HEK293T (cell line): ENCODE measurements around the gene MARS1.
A peak's percentile ranks its signal among the peaks of the same experiment; 100 is the strongest.
"Not testable (repeated sequence)": the region's sequence is repeated elsewhere in the genome, so short reads cannot be mapped to it uniquely, and the experiment has no call there.

Experiments used
- CTCF ChIA-PET: fragments of 350-600 bp; formaldehyde crosslinking; extraction: SDS; loops from one replicate; lab custom pipeline; 2021; ENCODE audit warnings: antibody characterized with exemption, inconsistent platforms; lab: Yijun Ruan, JAX
- POLR2A ChIA-PET: fragments of 350-600 bp; formaldehyde crosslinking; extraction: SDS; loops from one replicate; lab custom pipeline; 2020; ENCODE audit warnings: antibody characterized with exemption, inconsistent platforms; lab: Yijun Ruan, JAX
- DNase-seq: peaks from one replicate; pipeline ENCODE4 v3.0.0; 2012; ENCODE audit warnings: mixed read lengths; ENCODE audit errors: extremely low spot score
- ARNT ChIP-seq: fragments of 450-650 bp; IDR thresholded peaks from 2 replicates; pipeline ENCODE4 v1.6.1; 2017; ENCODE audit warnings: mild to moderate bottlenecking
- BHLHE40 ChIP-seq: fragments of 450-650 bp; IDR thresholded peaks from 2 replicates; pipeline ENCODE4 v1.6.1; 2016; ENCODE audit warnings: mild to moderate bottlenecking, moderate library complexity, borderline replicate concordance
- CTBP1 ChIP-seq: fragments of 450-650 bp; IDR thresholded peaks from 2 replicates; pipeline ENCODE4 v1.6.1; 2016; ENCODE audit warnings: borderline replicate concordance
- ELF4 ChIP-seq: fragments of 450-650 bp; IDR thresholded peaks from 2 replicates; pipeline ENCODE4 v1.6.1; 2017; ENCODE audit warnings: antibody characterized with exemption
- FOXA1 ChIP-seq: fragments of 450-650 bp; IDR thresholded peaks from 2 replicates; pipeline ENCODE4 v1.6.1; 2016; ENCODE audit warnings: mild to moderate bottlenecking
- FOXK2 ChIP-seq: fragments of 450-650 bp; IDR thresholded peaks from 2 replicates; pipeline ENCODE4 v1.6.1; 2016; ENCODE audit warnings: mild to moderate bottlenecking
- FOXM1 ChIP-seq: fragments of 450-650 bp; IDR thresholded peaks from 2 replicates; pipeline ENCODE4 v1.6.1; 2017; ENCODE audit warnings: mild to moderate bottlenecking, borderline replicate concordance
- HDGF ChIP-seq: fragments of 450-650 bp; IDR thresholded peaks from 2 replicates; pipeline ENCODE4 v1.6.1; 2017; ENCODE audit warnings: antibody characterized with exemption, borderline replicate concordance
- L3MBTL2 ChIP-seq: fragments of 450-650 bp; conservative IDR thresholded peaks from 2 replicates; pipeline ENCODE4 v1.6.1; 2016; ENCODE audit warnings: mild to moderate bottlenecking
- LEF1 ChIP-seq: fragments of 450-650 bp; IDR thresholded peaks from 2 replicates; pipeline ENCODE4 v1.6.1; 2017; ENCODE audit warnings: mild to moderate bottlenecking, borderline replicate concordance
- NFRKB ChIP-seq: fragments of 450-650 bp; IDR thresholded peaks from 2 replicates; pipeline ENCODE4 v1.6.1; 2016; ENCODE audit warnings: mild to moderate bottlenecking, moderate library complexity
- PKNOX1 ChIP-seq: fragments of 450-650 bp; IDR thresholded peaks from 2 replicates; pipeline ENCODE4 v1.6.1; 2016
- SP1 ChIP-seq: fragments of 450-650 bp; IDR thresholded peaks from 2 replicates; pipeline ENCODE4 v1.6.1; 2017
- SUZ12 ChIP-seq: fragments of 450-650 bp; IDR thresholded peaks from 2 replicates; pipeline ENCODE4 v1.6.1; 2016; ENCODE audit warnings: mild to moderate bottlenecking
- TARDBP ChIP-seq: fragments of 450-650 bp; IDR thresholded peaks from 2 replicates; pipeline ENCODE4 v1.6.1; 2016
- ZNF384 ChIP-seq: fragments of 450-650 bp; IDR thresholded peaks from 2 replicates; pipeline ENCODE4 v1.6.1; 2016

The MARS1 gene

GRCh38 chr12:57490126-57490525 lies 2.3 kb downstream of the MARS1 start:
- no peak for DNase-seq
- ChIA-PET POLR2A (interaction anchor here (1.7 to 4.2 kb wide), 2 partner anchors 27 to 29 kb away, joined by 4 to 18 read pairs; partner anchors contain the start of gene DDIT3), CTCF (no interaction called here)
- TF ChIP-seq ELF4 (no peak), FOXM1 (no peak)

GRCh38 chr12:57491393-57492280 lies 3.8 kb downstream of the MARS1 start:
- no peak for TF ChIP-seq BHLHE40
- TF ChIP-seq FOXM1, result no peak
- TF ChIP-seq PKNOX1, result 0 out of 2 replicates have a peak, but pooled peaks have one; percentile 34
- TF ChIP-seq FOXA1, result no peak
- no peak for TF ChIP-seq NFRKB
- DNase-seq, result no peak
- POLR2A ChIA-PET, result interaction anchor here (1.7 to 4.2 kb wide), 2 partner anchors 26 to 28 kb away, joined by 4 to 18 read pairs; partner anchors contain the start of gene DDIT3
- CTCF ChIA-PET, result interaction anchor here (0.6 to 0.7 kb wide), 2 partner anchors 28 to 33 kb away, joined by 3 to 4 read pairs; no protein-coding TSS in a partner anchor

GRCh38 chr12:57495051-57495701 lies 7.3 kb downstream of the MARS1 start:
- POLR2A ChIA-PET, CTCF ChIA-PET: not testable (repeated sequence)

GRCh38 chr12:57496822-57497221 lies 9.0 kb downstream of the MARS1 start:
- CTCF ChIA-PET, result interaction anchor here (0.8 kb wide), 1 partner anchor 9 kb away, joined by 3 read pairs; no protein-coding TSS in a partner anchor
- no peak for TF ChIP-seq LEF1
- TF ChIP-seq BHLHE40, result no peak
- TF ChIP-seq FOXA1, result no peak
- no peak for TF ChIP-seq HDGF
- no peak for TF ChIP-seq FOXK2
- no peak for DNase-seq
- POLR2A ChIA-PET, result interaction anchor here (1.3 kb wide), 1 partner anchor 18 kb away, joined by 5 read pairs; no protein-coding TSS in a partner anchor

More at GRCh38 chr12:57495051-57495701, 7.3 kb downstream of the MARS1 start:
- DNase-seq, result not testable (repeated sequence)

- DNase-seq, result no peak
Measured at GRCh38 chr12:57497223-57498131, 9.6 kb downstream of the MARS1 start.

GRCh38 chr12:57498132-57498502 lies 10.2 kb downstream of the MARS1 start:
- DNase-seq, result no peak
- POLR2A ChIA-PET, result no interaction called here
- TF ChIP-seq FOXK2 (no peak), HDGF (no peak), SUZ12 (no peak), ELF4 (no peak), ZNF384 (no peak), BHLHE40 (no peak), PKNOX1 (no peak), TARDBP (no peak), L3MBTL2 (no peak), FOXA1 (no peak), SP1 (no peak)
- CTCF ChIA-PET, result no interaction called here

More at GRCh38 chr12:57497223-57498131, 9.6 kb downstream of the MARS1 start:
- POLR2A ChIA-PET, result interaction anchor here (1.3 kb wide), 1 partner anchor 17 kb away, joined by 5 read pairs; no protein-coding TSS in a partner anchor
- TF ChIP-seq BHLHE40, result no peak
- no peak for TF ChIP-seq CTBP1
- no peak for TF ChIP-seq TARDBP
- TF ChIP-seq L3MBTL2, result no peak
- TF ChIP-seq FOXA1, result no peak
- no peak for TF ChIP-seq LEF1
- no peak for TF ChIP-seq PKNOX1
- no peak for TF ChIP-seq ARNT
- no peak for TF ChIP-seq ZNF384
- no peak for TF ChIP-seq NFRKB
- no peak for TF ChIP-seq ELF4
- no peak for TF ChIP-seq SP1
- no peak for TF ChIP-seq FOXM1
- no peak for TF ChIP-seq HDGF
- no peak for TF ChIP-seq SUZ12
- TF ChIP-seq FOXK2, result no peak
- CTCF ChIA-PET, result no interaction called here
